Measurements from ENCODE around the gene FERMT2. TPM values are rescaled to one million over a fixed set of nuclear protein-coding genes. Genes with fewer than 3 reads are reported as not detected.

FERMT2 gene
- total RNA-seq, 1 experiment from 2014 or later: 58.0 TPM

- no peak for DNase-seq (ENCODE audit: low read depth)
Observed at GRCh38 chr14:52827426-52827825, 123.4 kb downstream of the FERMT2 start.

- DNase-seq (ENCODE audit: low read depth): no peak
Observed at GRCh38 chr14:52825085-52825484, 125.8 kb downstream of the FERMT2 start.

- no peak for DNase-seq (ENCODE audit: low read depth)
Observed at GRCh38 chr14:52824462-52824861, 126.4 kb downstream of the FERMT2 start.

- no peak for DNase-seq (ENCODE audit: low read depth)
Observed at GRCh38 chr14:52821805-52822250, 129.0 kb downstream of the FERMT2 start.

GRCh38 chr14:52808101-52808500 lies 142.7 kb downstream of the FERMT2 start:
- DNase-seq (ENCODE audit: low read depth): no peak

Other genes with a start within 250 kb of the FERMT2 start
- gene PSMC6, start 243.8 kb downstream of the FERMT2 start, total RNA-seq (2014; rRNA removed; shearing (Covaris generic)): 142 and 153 TPM in 2 replicates
- 6.8 and 9.7 TPM in 2 replicates for gene STYX, start 220.9 kb downstream of the FERMT2 start, total RNA-seq (2014; rRNA removed; shearing (Covaris generic))
- gene GNPNAT1, start 159.4 kb downstream of the FERMT2 start, total RNA-seq (2014; rRNA removed; shearing (Covaris generic)): 55.5 and 69.2 TPM in 2 replicates
- 7.3 and 8.3 TPM in 2 replicates for gene DDHD1, start 202.3 kb upstream of the FERMT2 start, total RNA-seq (2014; rRNA removed; shearing (Covaris generic))